ENCODE data around the gene SPOCK3. TPM values are rescaled to one million over a fixed set of nuclear protein-coding genes. Genes with fewer than 3 reads are reported as not detected.
"Not testable (repeated sequence)": the region's sequence is repeated elsewhere in the genome, so short reads cannot be mapped to it uniquely, and the experiment has no call there.

The SPOCK3 gene
- total RNA-seq, 1 experiment from 2014 or later, result not detected

DNA sequence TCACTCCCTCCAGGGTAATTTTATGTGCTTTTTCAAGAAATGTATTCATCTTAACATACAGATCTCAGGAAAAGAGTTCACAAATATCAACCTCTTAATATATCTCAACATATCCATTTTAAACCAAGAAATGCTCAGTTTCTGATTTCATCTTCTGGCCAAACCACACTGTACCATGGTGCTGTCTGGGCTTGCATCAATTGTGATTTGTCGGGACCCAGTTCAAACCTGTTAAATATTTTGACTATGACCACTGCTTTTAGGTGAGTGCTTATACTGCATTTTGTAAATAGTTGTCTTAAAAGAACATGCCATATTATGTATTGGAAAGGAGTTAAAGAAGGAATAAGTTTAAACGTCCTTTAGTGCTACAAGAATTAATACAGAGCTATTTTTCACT is 352.1 kb downstream of the SPOCK3 start:
- H3K36me3 ChIP-seq (ENCODE audit: insufficient read depth, low read length, poor library complexity, severe bottlenecking), result no peaks in the 10 kb centered on the region
- no peak for TF ChIP-seq EZH2 (IDR thresholded peaks at IDR 0.05; ENCODE audit: borderline replicate concordance, low read depth, low read length, poor library complexity, severe bottlenecking)
- TF ChIP-seq, protein P1, sequence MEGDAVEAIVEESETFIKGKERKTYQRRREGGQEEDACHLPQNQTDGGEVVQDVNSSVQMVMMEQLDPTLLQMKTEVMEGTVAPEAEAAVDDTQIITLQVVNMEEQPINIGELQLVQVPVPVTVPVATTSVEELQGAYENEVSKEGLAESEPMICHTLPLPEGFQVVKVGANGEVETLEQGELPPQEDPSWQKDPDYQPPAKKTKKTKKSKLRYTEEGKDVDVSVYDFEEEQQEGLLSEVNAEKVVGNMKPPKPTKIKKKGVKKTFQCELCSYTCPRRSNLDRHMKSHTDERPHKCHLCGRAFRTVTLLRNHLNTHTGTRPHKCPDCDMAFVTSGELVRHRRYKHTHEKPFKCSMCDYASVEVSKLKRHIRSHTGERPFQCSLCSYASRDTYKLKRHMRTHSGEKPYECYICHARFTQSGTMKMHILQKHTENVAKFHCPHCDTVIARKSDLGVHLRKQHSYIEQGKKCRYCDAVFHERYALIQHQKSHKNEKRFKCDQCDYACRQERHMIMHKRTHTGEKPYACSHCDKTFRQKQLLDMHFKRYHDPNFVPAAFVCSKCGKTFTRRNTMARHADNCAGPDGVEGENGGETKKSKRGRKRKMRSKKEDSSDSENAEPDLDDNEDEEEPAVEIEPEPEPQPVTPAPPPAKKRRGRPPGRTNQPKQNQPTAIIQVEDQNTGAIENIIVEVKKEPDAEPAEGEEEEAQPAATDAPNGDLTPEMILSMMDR (conservative IDR thresholded peaks at IDR 0.05; ENCODE audit: low read depth, low read length), result no peak
- H3K9me3 ChIP-seq (ENCODE audit: low read depth, low read length, poor library complexity, severe bottlenecking), result no peaks in the 10 kb centered on the region
- POLR2A ChIA-PET (ENCODE audit: low non-redundant PET), result no interaction called here
- no peaks in the 10 kb centered on the region for H3K27me3 ChIP-seq (replicated peaks; ENCODE audit: insufficient read depth, low read depth, low read length, poor library complexity)
- no peaks in the 10 kb centered on the region for H3K4me1 ChIP-seq (ENCODE audit: insufficient read depth, low read length, poor library complexity, severe bottlenecking)
- intact Hi-C loops (cut with micrococcal nuclease; ENCODE audit: unreplicated experiment), result no loop called here
- H3K4me3 ChIP-seq (ENCODE audit: low read depth, low read length, poor library complexity, severe bottlenecking), result no peak overlapping the region
- CTCF ChIA-PET, result no interaction called here
- no TSS peak for BruUV-seq (replicated peaks)
- DNase-seq (ENCODE audit: low spot score), result no peak
- H3K27ac ChIP-seq (ENCODE audit: low read depth, low read length, poor library complexity, severe bottlenecking), result no peak overlapping the region

DNA sequence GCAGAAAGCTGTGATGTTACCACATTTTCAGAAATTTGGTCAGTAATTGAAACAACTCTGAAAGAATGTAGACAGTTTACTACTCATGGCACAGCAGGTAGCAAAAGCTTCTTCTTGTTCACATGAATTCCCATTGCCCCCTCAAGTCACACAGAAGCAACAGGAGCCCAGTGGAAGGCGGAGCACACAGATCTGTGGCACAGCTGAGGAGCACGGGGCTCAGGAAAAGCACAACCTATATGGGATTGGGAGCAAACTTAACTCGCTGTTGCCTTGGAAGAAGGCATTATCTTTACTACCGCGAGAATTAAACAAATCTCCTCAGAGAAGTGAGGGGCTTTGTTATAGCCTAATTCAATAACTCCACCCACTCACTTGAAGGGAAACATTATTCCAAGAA is 358.5 kb downstream of the SPOCK3 start:
- Histone ChIP-seq H3K4me1 (ENCODE audit: insufficient read depth, low read length, poor library complexity, severe bottlenecking) (no peaks in the 10 kb centered on the region), H3K9me3 (ENCODE audit: low read depth, low read length, poor library complexity, severe bottlenecking) (no peaks in the 10 kb centered on the region), H3K36me3 (ENCODE audit: insufficient read depth, low read length, poor library complexity, severe bottlenecking) (no peaks in the 10 kb centered on the region), H3K27ac (ENCODE audit: low read depth, low read length, poor library complexity, severe bottlenecking) (no peak overlapping the region), H3K4me3 (ENCODE audit: low read depth, low read length, poor library complexity, severe bottlenecking) (no peak overlapping the region), H3K27me3 (replicated peaks; ENCODE audit: insufficient read depth, low read depth, low read length, poor library complexity) (no peaks in the 10 kb centered on the region)
- ChIA-PET CTCF (no interaction called here), POLR2A (ENCODE audit: low non-redundant PET) (no interaction called here)
- BruUV-seq (replicated peaks), result no TSS peak
- intact Hi-C loops (cut with micrococcal nuclease; ENCODE audit: unreplicated experiment), result no loop called here
- TF ChIP-seq, protein P1 (conservative IDR thresholded peaks at IDR 0.05; ENCODE audit: low read depth, low read length), result no peak
- TF ChIP-seq EZH2 (IDR thresholded peaks at IDR 0.05; ENCODE audit: borderline replicate concordance, low read depth, low read length, poor library complexity, severe bottlenecking), result no peak
- DNase-seq (ENCODE audit: low spot score), result no peak

GRCh38 chr4:166862032-166862431 is 372.3 kb downstream of the SPOCK3 start:
- no peaks in the 10 kb centered on the region for H3K9me3 ChIP-seq (ENCODE audit: low read depth, low read length, poor library complexity, severe bottlenecking)
- H3K4me3 ChIP-seq (ENCODE audit: low read depth, low read length, poor library complexity, severe bottlenecking), result no peak overlapping the region
- DNase-seq (ENCODE audit: low spot score), result no peak
- no TSS peak for BruUV-seq (replicated peaks)
- no peak overlapping the region for H3K27ac ChIP-seq (ENCODE audit: low read depth, low read length, poor library complexity, severe bottlenecking)
- CTCF ChIA-PET, result no interaction called here
- no peaks in the 10 kb centered on the region for H3K27me3 ChIP-seq (replicated peaks; ENCODE audit: insufficient read depth, low read depth, low read length, poor library complexity)
- POLR2A ChIA-PET (ENCODE audit: low non-redundant PET), result no interaction called here
- intact Hi-C loops (cut with micrococcal nuclease; ENCODE audit: unreplicated experiment), result no loop called here
- no peak for TF ChIP-seq EZH2 (IDR thresholded peaks at IDR 0.05; ENCODE audit: borderline replicate concordance, low read depth, low read length, poor library complexity, severe bottlenecking)
- TF ChIP-seq, protein P1 (conservative IDR thresholded peaks at IDR 0.05; ENCODE audit: low read depth, low read length), result no peak
- H3K4me1 ChIP-seq (ENCODE audit: insufficient read depth, low read length, poor library complexity, severe bottlenecking), result no peaks in the 10 kb centered on the region
- no peaks in the 10 kb centered on the region for H3K36me3 ChIP-seq (ENCODE audit: insufficient read depth, low read length, poor library complexity, severe bottlenecking)

DNA sequence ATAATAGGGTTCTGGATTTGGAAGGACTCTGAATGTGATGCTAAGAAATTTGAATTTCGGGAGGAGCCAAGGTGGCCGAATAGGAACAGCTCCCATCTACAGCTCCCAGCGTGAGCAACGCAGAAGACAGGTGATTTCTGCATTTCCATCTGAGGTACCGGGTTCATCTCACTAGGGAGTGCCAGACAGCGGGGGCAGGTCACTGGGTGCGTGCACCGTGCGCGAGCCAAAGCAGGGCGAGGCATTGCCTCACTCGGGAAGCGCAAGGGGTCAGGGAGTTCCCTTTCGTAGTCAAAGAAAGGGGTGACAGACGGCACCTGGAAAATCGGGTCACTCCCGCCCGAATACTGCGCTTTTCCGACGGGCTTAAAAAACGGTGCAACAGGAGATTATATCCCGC is 383.9 kb downstream of the SPOCK3 start:
- not testable (repeated sequence) for DNase-seq (ENCODE audit: low spot score)

More for the DNA sequence above, 383.9 kb downstream of the SPOCK3 start:
- BruUV-seq (replicated peaks); CTCF ChIA-PET; H3K4me3 ChIP-seq (ENCODE audit: low read depth, low read length, poor library complexity, severe bottlenecking); H3K9me3 ChIP-seq (ENCODE audit: low read depth, low read length, poor library complexity, severe bottlenecking); H3K36me3 ChIP-seq (ENCODE audit: insufficient read depth, low read length, poor library complexity, severe bottlenecking); H3K27me3 ChIP-seq (replicated peaks; ENCODE audit: insufficient read depth, low read depth, low read length, poor library complexity); H3K27ac ChIP-seq (ENCODE audit: low read depth, low read length, poor library complexity, severe bottlenecking); intact Hi-C loops (cut with micrococcal nuclease; ENCODE audit: unreplicated experiment); H3K4me1 ChIP-seq (ENCODE audit: insufficient read depth, low read length, poor library complexity, severe bottlenecking); POLR2A ChIA-PET (ENCODE audit: low non-redundant PET): not testable (repeated sequence)
